ENCODE data around the gene WNT7B. TPM values are rescaled to one million over a fixed set of nuclear protein-coding genes. Genes with fewer than 3 reads are reported as not detected.

Gene WNT7B
- total and polyA plus RNA-seq, 3 donors from 2014 or later = 0.65 to 1.9 (median 1.3) TPM

GRCh38 chr22:45966895-45967365, 10.0 kb downstream of the WNT7B start:
- H3K9me3 ChIP-seq = no peaks in the 10 kb centered on the region
- TF ChIP-seq POLR2A (IDR thresholded peaks at IDR 0.05) (no peak), CTCF (IDR thresholded peaks at IDR 0.05) (no peak)
- no peak overlapping the region for H3K27ac ChIP-seq
- no peaks in the 10 kb centered on the region for H3K36me3 ChIP-seq (ENCODE audit: low read depth, missing control alignments)
- 40 to 45% methylated on average over 2 to 7 of the region's 17 CpGs for WGBS, 2 donors
- no peak for DNase-seq
- H3K4me3 ChIP-seq = no peak overlapping the region
- intact Hi-C loops (cut with DNase I; ENCODE audit: low total_unique reads) = no loop called here
- peaks cover 11% of the 10 kb centered on the region for H3K4me1 ChIP-seq
- no peaks in the 10 kb centered on the region for H3K27me3 ChIP-seq

- H3K4me3 ChIP-seq = no peak overlapping the region
- no peaks in the 10 kb centered on the region for H3K36me3 ChIP-seq (ENCODE audit: low read depth, missing control alignments)
- 78 to 100% methylated on average over 1 to 19 of the region's 19 CpGs for WGBS, 2 donors
- H3K27me3 ChIP-seq = no peaks in the 10 kb centered on the region
- H3K4me1 ChIP-seq = peaks cover 8% of the 10 kb centered on the region
- H3K27ac ChIP-seq = no peak overlapping the region
- intact Hi-C loops (cut with DNase I; ENCODE audit: low total_unique reads) = no loop called here
- H3K9me3 ChIP-seq = no peaks in the 10 kb centered on the region
- no peak for DNase-seq
- TF ChIP-seq CTCF (IDR thresholded peaks at IDR 0.05) (no peak), POLR2A (IDR thresholded peaks at IDR 0.05) (no peak)
Observed at GRCh38 chr22:45966320-45966894, 10.6 kb downstream of the WNT7B start.

GRCh38 chr22:45965563-45965962, 11.4 kb downstream of the WNT7B start:
- no peaks in the 10 kb centered on the region for H3K36me3 ChIP-seq (ENCODE audit: low read depth, missing control alignments)
- no peaks in the 10 kb centered on the region for H3K4me1 ChIP-seq
- WGBS, 2 donors = 60 to 91% methylated on average over 1 to 11 of the region's 11 CpGs
- H3K4me3 ChIP-seq = no peak overlapping the region
- intact Hi-C loops (cut with DNase I; ENCODE audit: low total_unique reads) = no loop called here
- H3K9me3 ChIP-seq = no peaks in the 10 kb centered on the region
- no peak for TF ChIP-seq POLR2A (IDR thresholded peaks at IDR 0.05)
- no peak for TF ChIP-seq CTCF (IDR thresholded peaks at IDR 0.05)
- H3K27ac ChIP-seq = no peak overlapping the region
- no peaks in the 10 kb centered on the region for H3K27me3 ChIP-seq
- DNase-seq = no peak

GRCh38 chr22:45964926-45965527, 11.9 kb downstream of the WNT7B start:
- TF ChIP-seq CTCF (IDR thresholded peaks at IDR 0.05) (no peak), POLR2A (IDR thresholded peaks at IDR 0.05) (no peak)
- H3K4me1 ChIP-seq = no peaks in the 10 kb centered on the region
- H3K36me3 ChIP-seq (ENCODE audit: low read depth, missing control alignments) = no peaks in the 10 kb centered on the region
- no peak for DNase-seq
- no peak overlapping the region for H3K4me3 ChIP-seq
- no peaks in the 10 kb centered on the region for H3K9me3 ChIP-seq
- H3K27me3 ChIP-seq = no peaks in the 10 kb centered on the region
- H3K27ac ChIP-seq = no peak overlapping the region
- WGBS, 2 donors = 75 to 84% methylated on average over 9 to 12 of the region's 12 CpGs
- intact Hi-C loops (cut with DNase I; ENCODE audit: low total_unique reads) = no loop called here

GRCh38 chr22:45964372-45964771, 12.6 kb downstream of the WNT7B start:
- no peak for DNase-seq
- Histone ChIP-seq H3K27me3 (no peaks in the 10 kb centered on the region), H3K4me1 (no peaks in the 10 kb centered on the region), H3K4me3 (no peak overlapping the region), H3K27ac (no peak overlapping the region), H3K36me3 (ENCODE audit: low read depth, missing control alignments) (no peaks in the 10 kb centered on the region), H3K9me3 (no peaks in the 10 kb centered on the region)
- intact Hi-C loops (cut with DNase I; ENCODE audit: low total_unique reads) = no loop called here
- TF ChIP-seq CTCF (IDR thresholded peaks at IDR 0.05) (no peak), POLR2A (IDR thresholded peaks at IDR 0.05) (no peak)
- 93% methylated on average over 8 of the region's 12 CpGs for WGBS, 2 donors

All from testis (tissue), 3 donors.